GM12878 (cell line): ENCODE data around the gene MEP1A. TPM values are rescaled to one million over a fixed set of nuclear protein-coding genes. Genes with fewer than 3 reads are reported as not detected.

Experiments used
- ATAC-seq: fragments of 200-7000 bp; cut with Tn5 transposase; 3 replicates; pipeline ENCODE4 v1.9.1; 2020; ENCODE audit warnings: mild to moderate bottlenecking, moderate library complexity
- BruUV-seq: library from RNA; stranded (reverse); fragments of 400-500 nt; replicated peaks from 2 replicates; lab custom pipeline; 2021; lab: Mats Ljungman, UMichigan
- CTCF ChIA-PET: fragments of 300-600 bp; sonication (Branson Sonifier 250); formaldehyde crosslinking; extraction: SDS; loops from one replicate; lab custom pipeline; 2021; ENCODE audit warnings: inconsistent platforms; lab: Yijun Ruan, JAX
- POLR2A ChIA-PET: fragments of 350-600 bp; formaldehyde crosslinking; extraction: SDS; loops from one replicate; lab custom pipeline; 2021; ENCODE audit warnings: inconsistent platforms; lab: Charles Lee
- RAD21 ChIA-PET: fragments of 300-600 bp; sonication (Branson Sonifier 250); formaldehyde crosslinking; loops from one replicate; lab custom pipeline; 2023; ENCODE audit warnings: antibody characterized with exemption; ENCODE audit not compliant: unreplicated experiment; lab: Charles Lee
- SMC1A ChIA-PET: fragments of 300-600 bp; sonication (Branson Sonifier 250); formaldehyde crosslinking; loops from one replicate; lab custom pipeline; 2023; ENCODE audit not compliant: unreplicated experiment, uncharacterized antibody; lab: Charles Lee
- DNase-seq: peaks from one replicate; pipeline ENCODE4 v3.0.0-alpha.2; 2011; ENCODE audit warnings: low read depth, low spot score
- FAIRE-seq: peaks from 3 replicates; lab custom pipeline; 2011; peaks lifted over from hg19 to GRCh38; lab: Jason Lieb, UNC
- H2AFZ ChIP-seq: 2 replicates; pipeline ENCODE4 v1.6.0; 2011; ENCODE audit warnings: low read depth, low read length, control low read depth; ENCODE audit not compliant: control insufficient read depth
- H3K27ac ChIP-seq: 2 replicates; pipeline ENCODE4 v1.5.1; 2011; ENCODE audit warnings: control low read depth; ENCODE audit not compliant: control insufficient read depth, insufficient read depth
- H3K27me3 ChIP-seq, 2 experiments: replicated peaks in 1 of 2; 2 replicates each; pipeline versions ENCODE4 v1.6.0 to v1.6.1; 2011; ENCODE audit warnings: low read length in 1 of 2; ENCODE audit not compliant: control insufficient read depth in 2 of 2, insufficient read depth in 2 of 2
- H3K36me3 ChIP-seq, 2 experiments: 2 replicates each; pipeline ENCODE4 v1.5.1; 2011; ENCODE audit warnings: low read length in 1 of 2; ENCODE audit not compliant: control insufficient read depth in 2 of 2, insufficient read depth in 2 of 2
- H3K4me1 ChIP-seq: 2 replicates; pipeline ENCODE4 v1.6.1; 2011; ENCODE audit warnings: mild to moderate bottlenecking, low read length, moderate library complexity, mixed read lengths; ENCODE audit not compliant: control insufficient read depth, insufficient read depth
- H3K4me2 ChIP-seq: 2 replicates; pipeline ENCODE4 v1.6.0; 2011; ENCODE audit warnings: control low read depth; ENCODE audit not compliant: control insufficient read depth, insufficient read depth
- H3K4me3 ChIP-seq: fragments of 200-600 bp; sonication (generic); 2 replicates; pipeline ENCODE4 v1.5.1; 2016
- H3K79me2 ChIP-seq: 2 replicates; pipeline ENCODE4 v1.6.0; 2011; ENCODE audit warnings: low read length; ENCODE audit not compliant: control insufficient read depth, insufficient read depth
- H3K9ac ChIP-seq: 2 replicates; pipeline ENCODE4 v1.8.0; 2011; ENCODE audit warnings: low read length, control low read depth, mixed read lengths; ENCODE audit not compliant: control insufficient read depth, insufficient read depth
- H3K9me3 ChIP-seq: replicated peaks from 3 replicates; pipeline ENCODE4 v1.5.1; 2011; ENCODE audit warnings: mild to moderate bottlenecking, low read length; ENCODE audit not compliant: control insufficient read depth, insufficient read depth
- H4K20me1 ChIP-seq: 2 replicates; pipeline ENCODE4 v1.6.0; 2011; ENCODE audit not compliant: control insufficient read depth, insufficient read depth
- BHLHE40 ChIP-seq, 2 experiments: fragments of 450-650 bp in 1 of 2; IDR thresholded peaks; 2 replicates each; pipeline ENCODE4 v1.6.1; 2011 to 2017; ENCODE audit warnings: low read depth in 2 of 2, borderline replicate concordance in 1 of 2, improper control_type of control experiment in 1 of 2, low read length in 1 of 2, mild to moderate bottlenecking in 1 of 2
- DPF2 ChIP-seq: fragments of 450-650 bp; IDR thresholded peaks from 2 replicates; pipeline ENCODE4 v1.6.1; 2017; ENCODE audit warnings: mild to moderate bottlenecking
- HSF1 ChIP-seq: fragments of 150-350 bp; IDR thresholded peaks from 2 replicates; pipeline ENCODE4 v1.6.1; 2014; ENCODE audit warnings: mild to moderate bottlenecking, low read depth, low read length
- MTA2 ChIP-seq: fragments of 450-650 bp; IDR thresholded peaks from 2 replicates; pipeline ENCODE4 v1.6.1; 2016; ENCODE audit warnings: low read depth, mild to moderate bottlenecking, moderate library complexity
- RCOR1 ChIP-seq: conservative IDR thresholded peaks from 2 replicates; pipeline ENCODE4 v1.6.1; 2012; ENCODE audit warnings: low read depth, low read length, improper control_type of control experiment
- ZNF217 ChIP-seq: fragments of 450-650 bp; IDR thresholded peaks from 2 replicates; pipeline ENCODE4 v1.6.1; 2017; ENCODE audit warnings: antibody characterized with exemption, mild to moderate bottlenecking
- ZNF592 ChIP-seq: fragments of 450-650 bp; IDR thresholded peaks from 2 replicates; pipeline ENCODE4 v1.6.1; 2017; ENCODE audit warnings: mild to moderate bottlenecking, moderate library complexity
- ZNF622 ChIP-seq: fragments of 450-650 bp; IDR thresholded peaks from 2 replicates; pipeline ENCODE4 v1.6.1; 2017; ENCODE audit warnings: mild to moderate bottlenecking, inconsistent platforms
- WGBS: methylation state at CpG from one replicate; pipeline ENCODE4 v1.1.6; 2016; ENCODE audit warnings: low lambda C conversion rate; ENCODE audit not compliant: insufficient replicate concordance, insufficient coverage; ENCODE audit errors: missing lambda C conversion rate; 5-methylcytosine and 5-hydroxymethylcytosine counted together
- in situ Hi-C: fragments of 300-500 bp; cut with MboI; formaldehyde crosslinking; loops from 9 replicates; pipeline ENCODE4 v1.14.3; 2018; ENCODE audit warnings: mixed read lengths
- intact Hi-C: fragments of 100-400 bp; cut with micrococcal nuclease; formaldehyde crosslinking; loops from one replicate; pipeline ENCODE4 v1.14.2; 2022; ENCODE audit not compliant: unreplicated experiment
- polyA plus RNA-seq, 11 experiments: library from polyadenylated mRNA; depleted of rRNA in 4 of 11; unstranded in 6 of 11; stranded (reverse) in 5 of 11; fragments of >200 nt; fragmentation: Nextera tagmentation in 4 of 11; fragmentation: Illumina TruSeq in 1 of 11; extraction: Ambion mirVana in 4 of 11; extraction: Trizol in 1 of 11; gene quantifications; 1 replicate in 1 of 11; 2 replicates in 10 of 11; pipeline versions ENCODE4 v1.2.1 to v1.2.3, GENCODE V29; 2011 to 2016; ENCODE audit warnings: inconsistent platforms in 2 of 11, missing spikeins in 2 of 11, low read depth in 1 of 11
- total RNA-seq, 4 experiments: library from RNA; depleted of rRNA in 3 of 4; stranded (reverse); fragments of >200 nt in 3 of 4; fragmentation: Illumina TruSeq in 1 of 4; extraction: Trizol in 1 of 4; gene quantifications; 2 replicates each; pipeline versions ENCODE4 v1.2.1 to v1.2.3, GENCODE V29; 2013 to 2021

MEP1A gene
- total and polyA plus RNA-seq, 10 of the 15 experiments (the other 5 are each of a cell fraction or from before 2014, with no cell fraction given) = not detected

- Histone ChIP-seq H3K4me3 (no peak overlapping the region), H3K9me3 (no peaks in the 10 kb centered on the region), H3K4me1 (no peaks in the 10 kb centered on the region), H3K27ac (no peak overlapping the region), H3K79me2 (no peaks in the 10 kb centered on the region), H4K20me1 (no peaks in the 10 kb centered on the region), H2AFZ (no peak overlapping the region), H3K36me3 (no peaks in the 10 kb centered on the region), H3K9ac (no peak overlapping the region), H3K27me3 (no peaks in the 10 kb centered on the region), H3K4me2 (no peak overlapping the region)
- TF ChIP-seq ZNF217 (no peak), MTA2 (no peak), HSF1 (no peak), BHLHE40 (IDR thresholded peaks at IDR 0.05; ENCODE audit: borderline replicate concordance in 1 of 2, low read depth in 2 of 2, low read length in 1 of 2) (no peak), ZNF592 (no peak), RCOR1 (no peak), ZNF622 (no peak), DPF2 (no peak)
- ATAC-seq = no peak
- intact Hi-C loops = no loop called here
- no peak for DNase-seq
- in situ Hi-C loops = no loop called here
- no TSS peak for BruUV-seq
- WGBS = 31% methylated on average over 3 of the region's 3 CpGs
- ChIA-PET RAD21 (no interaction called here), CTCF (no interaction called here), POLR2A (no interaction called here), SMC1A (no interaction called here)
- no peak for FAIRE-seq
Measured at GRCh38 chr6:46794068-46794467, 879 bp downstream of the MEP1A start.
